AG08395 (cell line): ENCODE measurements around the gene PHACTR1.

Experiments
- DNase-seq: peaks from one replicate; pipeline ENCODE4 v3.0.0; 2012; ENCODE audit warnings: mixed read lengths, low spot score

Gene PHACTR1

GRCh38 chr6:12990162-12990561 lies 273.6 kb downstream of the PHACTR1 start:
- DNase-seq: no peak

DNA sequence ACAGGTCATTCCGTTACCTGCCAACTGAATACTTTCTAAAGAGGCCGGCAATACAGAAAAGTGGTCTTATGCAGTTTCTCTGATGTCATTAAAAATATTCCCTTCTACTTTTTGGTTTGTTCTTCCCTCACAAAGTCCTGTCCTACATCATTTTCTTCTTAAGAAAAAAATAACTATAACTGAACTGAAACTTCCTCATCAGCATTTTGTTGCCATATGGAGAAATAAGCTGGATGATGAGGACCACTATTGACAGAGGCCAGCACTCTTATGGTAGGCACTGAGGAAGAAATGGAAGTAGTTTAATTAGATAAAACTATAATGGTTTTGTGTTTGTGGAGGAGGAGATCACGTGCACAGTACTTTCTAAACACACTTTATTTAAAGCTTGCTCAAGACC lies 274.9 kb downstream of the PHACTR1 start:
- no peak for DNase-seq

DNA sequence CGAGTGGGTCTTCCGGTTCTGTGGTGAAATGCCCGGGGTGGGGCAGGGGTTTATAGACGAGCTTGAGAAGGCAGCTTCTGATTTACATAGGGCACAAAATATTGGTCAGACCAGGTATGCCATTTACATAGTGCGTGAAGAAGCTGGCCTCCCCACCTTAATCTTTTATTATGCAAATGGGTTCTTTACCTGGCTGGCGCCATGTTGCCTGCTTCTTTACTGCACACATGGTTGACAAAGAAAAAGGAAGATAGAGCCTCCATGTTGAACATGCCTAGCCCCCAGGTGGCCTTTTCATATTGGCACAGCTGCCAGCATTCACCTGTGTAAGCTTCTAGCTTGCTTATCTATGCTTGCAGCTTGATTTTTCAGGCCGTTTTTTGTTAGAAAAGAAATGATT lies 276.2 kb downstream of the PHACTR1 start:
- DNase-seq: no peak

- no peak for DNase-seq
Measured at GRCh38 chr6:12993283-12993898, 276.8 kb downstream of the PHACTR1 start.

DNA sequence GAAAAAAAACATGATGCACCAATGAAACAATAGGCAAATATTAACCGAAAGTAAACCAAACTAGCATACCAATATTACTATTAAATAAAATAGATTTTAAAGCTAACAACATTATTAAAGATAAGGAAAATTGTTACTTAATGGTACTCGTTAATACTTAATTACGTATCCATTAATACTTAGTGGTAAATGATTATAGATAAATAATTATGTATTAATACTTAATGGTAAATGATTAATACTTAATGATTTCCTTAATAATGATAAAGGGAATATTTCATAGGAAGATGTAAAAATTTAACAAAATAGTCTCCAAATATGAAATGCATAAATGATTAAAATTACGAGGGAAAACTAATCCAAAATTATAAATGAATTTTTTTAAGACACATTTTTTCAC lies 278.9 kb downstream of the PHACTR1 start:
- DNase-seq: no peak

DNA sequence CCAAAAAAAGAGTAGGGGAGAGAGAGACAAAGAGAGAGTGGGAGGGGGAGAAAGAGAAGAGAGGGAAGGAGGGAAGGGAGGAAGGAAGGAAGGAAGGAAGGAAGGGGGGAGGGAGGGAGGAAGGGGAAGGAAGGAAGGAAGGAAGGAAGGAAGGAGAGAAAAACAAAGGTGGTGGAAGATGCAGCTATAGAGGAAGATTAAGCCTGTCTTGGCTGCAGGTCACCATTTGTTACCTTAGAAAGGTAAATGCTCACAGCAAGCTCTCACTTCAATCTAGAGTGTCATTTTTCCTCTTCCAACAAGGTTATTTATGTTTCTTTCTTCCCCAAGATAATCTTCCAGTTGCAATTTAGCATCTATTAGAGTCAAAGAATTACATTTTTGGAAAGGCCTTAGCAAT lies 284.0 kb downstream of the PHACTR1 start:
- DNase-seq: no peak

GRCh38 chr6:13001927-13002326 lies 285.4 kb downstream of the PHACTR1 start:
- DNase-seq: no peak

- DNase-seq: no peak
Measured at GRCh38 chr6:13004601-13005000, 288.0 kb downstream of the PHACTR1 start.

DNA sequence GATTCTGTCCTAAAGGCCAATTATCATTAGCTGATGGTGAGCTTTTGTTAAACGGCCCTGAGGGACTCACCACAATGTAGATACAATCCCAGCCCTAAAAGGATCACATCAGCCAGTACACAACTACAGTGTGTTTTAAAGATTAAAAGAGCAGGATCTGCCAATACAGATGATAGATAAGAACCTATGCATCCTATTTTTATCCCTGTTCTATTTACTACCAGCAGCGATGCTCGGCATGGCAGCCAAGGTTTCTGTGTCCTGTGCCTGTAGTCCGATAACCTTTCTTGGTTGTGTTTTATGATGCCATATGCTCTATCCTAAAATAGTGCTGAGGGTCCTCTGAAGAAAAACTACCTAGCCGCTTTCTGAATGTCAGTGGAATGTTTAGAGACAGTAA lies 289.4 kb downstream of the PHACTR1 start:
- no peak for DNase-seq

- peak; percentile 3 for DNase-seq
Measured at GRCh38 chr6:13006578-13007300, 290.2 kb downstream of the PHACTR1 start.

- no peak for DNase-seq
Measured at GRCh38 chr6:13007744-13008143, 291.2 kb downstream of the PHACTR1 start.

- no peak for DNase-seq
Measured at GRCh38 chr6:13009031-13009430, 292.5 kb downstream of the PHACTR1 start.

DNA sequence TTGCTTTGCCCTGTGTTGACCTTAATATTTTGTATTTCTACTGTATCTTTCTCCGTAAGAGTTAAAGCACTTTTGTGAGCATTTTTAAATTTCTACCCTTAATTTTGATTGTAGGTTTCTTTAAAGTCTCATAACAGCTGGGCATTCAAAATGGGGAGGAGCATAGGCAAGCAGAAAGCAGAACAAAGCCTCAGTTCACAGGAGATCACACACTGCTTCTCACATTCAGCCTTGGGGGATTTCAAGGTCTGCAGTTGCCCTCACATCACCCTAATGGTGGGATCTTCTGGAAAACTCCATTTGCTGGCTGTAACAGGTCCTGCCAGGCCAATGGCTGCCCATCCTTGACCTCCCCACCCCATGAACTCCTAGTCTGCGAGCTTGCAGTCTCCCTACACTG lies 292.9 kb downstream of the PHACTR1 start:
- no peak for DNase-seq

- DNase-seq: no peak
Measured at GRCh38 chr6:13011612-13012146, 295.1 kb downstream of the PHACTR1 start.

DNA sequence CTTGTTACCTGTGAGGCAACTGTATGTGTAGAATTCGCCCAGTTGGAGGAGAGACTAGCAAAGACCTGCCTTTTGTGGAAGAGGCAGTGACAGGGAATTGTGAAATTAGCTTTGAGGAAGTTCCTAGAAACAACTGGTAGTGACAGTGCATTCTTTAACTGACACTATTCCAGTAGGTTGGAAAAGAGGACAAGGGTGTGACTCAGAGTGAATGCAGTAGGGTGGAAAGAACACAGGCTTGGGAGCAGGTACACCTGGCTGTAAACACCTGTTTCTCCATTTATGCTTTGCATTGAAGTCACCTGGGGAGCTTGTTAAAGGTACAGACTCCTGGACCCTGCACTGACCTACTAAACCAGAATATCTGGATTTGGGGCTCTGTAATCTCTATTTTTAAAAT lies 295.7 kb downstream of the PHACTR1 start:
- no peak for DNase-seq

GRCh38 chr6:13012977-13013680 lies 296.6 kb downstream of the PHACTR1 start:
- DNase-seq: no peak

- peak; percentile 29 for DNase-seq
Measured at GRCh38 chr6:13013681-13014503, 297.3 kb downstream of the PHACTR1 start.

- no peak for DNase-seq
Measured at GRCh38 chr6:13014504-13015378, 298.2 kb downstream of the PHACTR1 start.

- no peak for DNase-seq
Measured at GRCh38 chr6:13015379-13015681, 298.8 kb downstream of the PHACTR1 start.

DNA sequence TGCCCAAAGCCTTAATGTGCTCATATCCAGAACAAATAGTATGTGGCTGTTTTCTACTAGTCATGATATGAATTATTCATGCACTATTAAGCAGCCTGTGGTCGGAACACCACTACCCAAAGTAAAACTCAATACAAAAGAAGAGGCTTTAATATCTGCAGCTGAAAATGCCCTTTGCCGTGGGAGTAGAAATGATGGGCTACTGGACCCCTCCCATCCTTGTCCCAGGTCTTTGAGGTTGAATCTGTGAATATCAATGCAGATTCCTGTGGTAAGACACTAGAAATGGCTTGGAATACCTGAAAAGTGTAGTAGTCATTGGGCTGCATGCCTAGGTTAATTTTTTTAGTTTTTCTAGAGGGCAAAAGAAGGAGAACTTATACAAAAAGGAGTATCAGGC lies 308.0 kb downstream of the PHACTR1 start:
- DNase-seq: no peak

GRCh38 chr6:13025893-13026499 lies 309.4 kb downstream of the PHACTR1 start:
- DNase-seq: no peak
